ENCODE measurements around the gene ACE2. TPM values are rescaled to one million over a fixed set of nuclear protein-coding genes. Genes with fewer than 3 reads are reported as not detected.

Gene ACE2
- total RNA-seq, 1 experiment from 2014 or later: 25.3 TPM

DNA sequence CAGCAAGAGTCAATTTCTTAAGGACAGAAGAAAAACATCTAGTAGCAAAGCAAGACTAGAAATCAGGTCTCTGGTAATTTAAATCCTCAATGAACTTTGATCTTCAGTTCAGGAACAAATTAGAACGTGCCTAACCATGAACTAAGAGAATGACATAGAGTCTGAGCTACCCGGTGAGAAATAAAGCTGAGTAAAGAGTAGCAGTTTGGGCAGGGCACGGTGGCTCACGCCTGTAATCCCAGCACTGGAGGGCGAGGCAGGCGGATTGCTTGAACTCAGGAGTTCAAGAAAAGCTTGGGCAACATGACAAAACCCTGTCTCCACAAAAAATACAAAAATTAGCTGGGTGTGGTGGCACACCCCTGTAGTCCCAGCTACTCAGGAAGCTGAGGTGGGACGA is 37.7 kb downstream of the ACE2 start:
- CTCF ChIA-PET: no interaction called here
- Mint-ChIP-seq H3K4me3 (ENCODE audit: low read depth, unreplicated experiment) (no peak overlapping the region), H3K27me3 (ENCODE audit: unreplicated experiment) (no peaks in the 10 kb centered on the region), H3K4me1 (ENCODE audit: low read depth, unreplicated experiment) (peaks cover 14% of the 10 kb centered on the region), H3K27ac (ENCODE audit: unreplicated experiment) (no peak overlapping the region), H3K36me3 (ENCODE audit: insufficient read depth, unreplicated experiment) (no peaks in the 10 kb centered on the region), H3K9me3 (ENCODE audit: low read depth, unreplicated experiment) (no peaks in the 10 kb centered on the region)
- intact Hi-C loops (cut with micrococcal nuclease; ENCODE audit: unreplicated experiment): loop anchor here (10.0 kb wide), 1 partner anchor 218 kb away; no protein-coding TSS in a partner anchor
- no peak for DNase-seq
- BruUV-seq (replicated peaks): no TSS peak
- TF ChIP-seq, protein P1, sequence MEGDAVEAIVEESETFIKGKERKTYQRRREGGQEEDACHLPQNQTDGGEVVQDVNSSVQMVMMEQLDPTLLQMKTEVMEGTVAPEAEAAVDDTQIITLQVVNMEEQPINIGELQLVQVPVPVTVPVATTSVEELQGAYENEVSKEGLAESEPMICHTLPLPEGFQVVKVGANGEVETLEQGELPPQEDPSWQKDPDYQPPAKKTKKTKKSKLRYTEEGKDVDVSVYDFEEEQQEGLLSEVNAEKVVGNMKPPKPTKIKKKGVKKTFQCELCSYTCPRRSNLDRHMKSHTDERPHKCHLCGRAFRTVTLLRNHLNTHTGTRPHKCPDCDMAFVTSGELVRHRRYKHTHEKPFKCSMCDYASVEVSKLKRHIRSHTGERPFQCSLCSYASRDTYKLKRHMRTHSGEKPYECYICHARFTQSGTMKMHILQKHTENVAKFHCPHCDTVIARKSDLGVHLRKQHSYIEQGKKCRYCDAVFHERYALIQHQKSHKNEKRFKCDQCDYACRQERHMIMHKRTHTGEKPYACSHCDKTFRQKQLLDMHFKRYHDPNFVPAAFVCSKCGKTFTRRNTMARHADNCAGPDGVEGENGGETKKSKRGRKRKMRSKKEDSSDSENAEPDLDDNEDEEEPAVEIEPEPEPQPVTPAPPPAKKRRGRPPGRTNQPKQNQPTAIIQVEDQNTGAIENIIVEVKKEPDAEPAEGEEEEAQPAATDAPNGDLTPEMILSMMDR (IDR thresholded peaks at IDR 0.05; ENCODE audit: unreplicated experiment): no peak

DNA sequence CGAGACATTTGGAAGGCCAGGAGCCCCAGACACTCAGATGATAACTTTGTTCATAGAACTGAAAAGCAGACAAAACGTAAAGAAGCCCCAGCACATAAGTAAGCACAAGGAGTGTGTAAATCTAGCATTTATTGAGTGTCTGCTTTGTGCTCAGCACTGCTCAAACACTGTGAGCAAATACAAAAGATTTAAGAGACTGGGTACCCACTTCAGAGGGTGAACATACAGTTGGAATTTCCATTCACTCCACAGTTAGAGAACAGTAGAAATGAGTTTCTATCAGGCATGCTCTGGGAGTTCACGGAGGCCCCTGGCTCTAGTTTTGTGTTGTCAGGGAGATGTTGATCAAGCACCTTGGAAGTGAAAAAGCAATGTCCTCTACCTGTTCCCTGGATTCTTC is 39.8 kb downstream of the ACE2 start:
- CTCF ChIA-PET: no interaction called here
- intact Hi-C loops (cut with micrococcal nuclease; ENCODE audit: unreplicated experiment): loop anchor here (10.0 kb wide), 1 partner anchor 216 kb away; no protein-coding TSS in a partner anchor
- DNase-seq: no peak
- Mint-ChIP-seq H3K4me3 (ENCODE audit: low read depth, unreplicated experiment) (no peak overlapping the region), H3K27me3 (ENCODE audit: unreplicated experiment) (no peaks in the 10 kb centered on the region), H3K27ac (ENCODE audit: unreplicated experiment) (no peak overlapping the region), H3K4me1 (ENCODE audit: low read depth, unreplicated experiment) (peaks cover 14% of the 10 kb centered on the region), H3K9me3 (ENCODE audit: low read depth, unreplicated experiment) (no peaks in the 10 kb centered on the region), H3K36me3 (ENCODE audit: insufficient read depth, unreplicated experiment) (no peaks in the 10 kb centered on the region)
- BruUV-seq (replicated peaks): no TSS peak
- TF ChIP-seq, protein P1 (IDR thresholded peaks at IDR 0.05; ENCODE audit: unreplicated experiment): no peak

DNA sequence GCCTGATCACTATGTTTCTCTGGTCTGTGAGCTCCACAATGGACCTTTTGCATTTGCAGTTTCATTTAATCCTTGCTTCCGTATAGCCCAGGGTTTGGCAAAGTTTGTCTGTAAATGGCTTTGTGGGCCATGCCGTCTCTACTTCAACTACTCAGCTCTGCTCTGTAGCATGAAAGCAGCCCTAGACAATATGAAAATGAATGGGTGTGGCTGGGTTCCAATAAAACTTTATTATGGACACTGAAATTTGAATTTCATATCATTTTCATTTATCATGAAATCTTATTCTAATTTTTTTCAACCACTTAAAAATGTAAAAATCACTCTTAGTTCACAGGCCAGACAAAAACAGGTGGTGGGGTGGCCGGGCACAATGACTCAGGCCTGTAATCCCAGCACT is 41.5 kb downstream of the ACE2 start:
- no peaks in the 10 kb centered on the region for H3K9me3 Mint-ChIP-seq (ENCODE audit: low read depth, unreplicated experiment)
- H3K4me1 Mint-ChIP-seq (ENCODE audit: low read depth, unreplicated experiment): no peaks in the 10 kb centered on the region
- no peaks in the 10 kb centered on the region for H3K36me3 Mint-ChIP-seq (ENCODE audit: insufficient read depth, unreplicated experiment)
- no TSS peak for BruUV-seq (replicated peaks)
- no peak overlapping the region for H3K4me3 Mint-ChIP-seq (ENCODE audit: low read depth, unreplicated experiment)
- no peak overlapping the region for H3K27ac Mint-ChIP-seq (ENCODE audit: unreplicated experiment)
- intact Hi-C loops (cut with micrococcal nuclease; ENCODE audit: unreplicated experiment): no loop called here
- TF ChIP-seq, protein P1 (IDR thresholded peaks at IDR 0.05; ENCODE audit: unreplicated experiment): no peak
- no peaks in the 10 kb centered on the region for H3K27me3 Mint-ChIP-seq (ENCODE audit: unreplicated experiment)
- CTCF ChIA-PET: no interaction called here
- no peak for DNase-seq

DNA sequence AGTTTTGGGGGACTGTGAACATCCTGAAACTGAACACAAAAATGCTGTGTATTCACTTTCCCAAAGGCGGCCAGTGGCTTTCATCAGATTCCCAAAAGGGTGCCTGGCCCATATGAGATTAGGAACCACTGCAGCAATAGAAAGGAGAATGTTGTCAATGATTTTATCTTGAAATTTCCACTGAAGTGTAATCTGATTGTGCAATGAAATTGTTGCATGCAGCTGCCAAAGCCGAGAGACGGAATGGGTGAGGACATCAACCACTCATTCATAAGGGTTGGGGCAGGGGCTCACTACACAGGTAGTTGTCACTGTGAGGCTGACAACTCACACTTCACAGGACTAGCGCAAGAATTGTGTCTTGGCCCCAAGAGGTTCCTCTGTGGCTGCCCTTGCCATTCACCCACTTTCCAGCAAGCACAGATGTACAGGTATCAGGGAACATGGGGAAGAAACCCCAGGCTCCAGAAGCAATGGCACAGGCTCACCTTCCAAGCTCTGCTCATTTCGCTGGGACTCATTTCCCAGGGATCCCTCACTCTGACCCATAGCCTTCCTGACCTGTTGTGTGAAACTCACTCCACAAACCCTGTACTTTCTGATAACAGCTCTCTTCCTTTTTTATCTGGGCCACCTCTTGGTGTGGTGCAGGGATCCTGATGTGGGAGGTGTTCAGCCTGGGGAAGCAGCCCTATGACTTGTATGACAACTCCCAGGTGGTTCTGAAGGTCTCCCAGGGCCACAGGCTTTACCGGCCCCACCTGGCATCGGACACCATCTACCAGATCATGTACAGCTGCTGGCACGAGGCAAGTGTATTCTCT is 51.4 kb downstream of the ACE2 start:
- H3K36me3 Mint-ChIP-seq (ENCODE audit: insufficient read depth, unreplicated experiment): peaks cover 6% of the 10 kb centered on the region

More for the DNA sequence above, 51.4 kb downstream of the ACE2 start:
- Mint-ChIP-seq H3K4me1 (ENCODE audit: low read depth, unreplicated experiment) (no peaks in the 10 kb centered on the region), H3K27ac (ENCODE audit: unreplicated experiment) (no peak overlapping the region), H3K4me3 (ENCODE audit: low read depth, unreplicated experiment) (no peak overlapping the region), H3K27me3 (ENCODE audit: unreplicated experiment) (no peaks in the 10 kb centered on the region), H3K9me3 (ENCODE audit: low read depth, unreplicated experiment) (peaks cover 2% of the 10 kb centered on the region)
- no TSS peak for BruUV-seq (replicated peaks)
- TF ChIP-seq, protein P1 (IDR thresholded peaks at IDR 0.05; ENCODE audit: unreplicated experiment): no peak
- no peak for DNase-seq
- intact Hi-C loops (cut with micrococcal nuclease; ENCODE audit: unreplicated experiment): no loop called here
- CTCF ChIA-PET: no interaction called here

Measured in Calu3 (cell line).